Activated T-cell treated with anti-CD3 and anti-CD28 coated beads, Interleukin-2, amount 50 U/mL, for 4 hours (primary cell): Measurements from ENCODE around the gene SAXO1. TPM values are rescaled to one million over a fixed set of nuclear protein-coding genes. Genes with fewer than 3 reads are reported as not detected.

Experiments
- total RNA-seq, 3 donors: library from RNA; stranded (reverse); gene quantifications; one replicate each; pipeline ENCODE4 v1.2.1, GENCODE V29; 2021

SAXO1 gene
- total RNA-seq, 3 donors from 2014 or later = not detected

Other genes with a start within 250 kb of the SAXO1 start
- gene RRAGA, start 16.2 kb upstream of the SAXO1 start, total RNA-seq = 10 to 100 TPM; 32.8 to 51.1 (median 40.7) TPM
- 10 to 100 TPM; 17.4 to 30.6 (median 30.0) TPM for gene HAUS6, start 69.7 kb upstream of the SAXO1 start, total RNA-seq
- 10 to 100 TPM; 14.5 to 45.5 (median 38.4) TPM for gene PLIN2, start 94.3 kb upstream of the SAXO1 start, total RNA-seq
- 10 to 100 TPM in 1 of 3 donors, 1 to 10 TPM in 2; 9.0 to 11.3 (median 9.7) TPM for gene DENND4C, start 197.5 kb upstream of the SAXO1 start, total RNA-seq